Loucy (cell line): ENCODE results near the gene ZNF438.

Experiments
- CTCF ChIP-seq: fragments of 200-600 bp; sonication (generic); conservative IDR thresholded peaks from 2 replicates; pipeline ENCODE4 v1.5.1; 2014; ENCODE audit warnings: mild to moderate bottlenecking, antibody characterized with exemption, low read length
- EZH2phosphoT487 ChIP-seq: fragments of 200-600 bp; IDR thresholded peaks from 2 replicates; pipeline ENCODE4 v1.6.1; 2018; ENCODE audit warnings: antibody characterized with exemption, mild to moderate bottlenecking, moderate library complexity, borderline replicate concordance

GRCh38 chr10:30834153-30834552, 197.5 kb downstream of the ZNF438 start:
- TF ChIP-seq EZH2phosphoT487 (no peak), CTCF (no peak)
